ENCODE data around the gene PYROXD2.

Gene PYROXD2

DNA sequence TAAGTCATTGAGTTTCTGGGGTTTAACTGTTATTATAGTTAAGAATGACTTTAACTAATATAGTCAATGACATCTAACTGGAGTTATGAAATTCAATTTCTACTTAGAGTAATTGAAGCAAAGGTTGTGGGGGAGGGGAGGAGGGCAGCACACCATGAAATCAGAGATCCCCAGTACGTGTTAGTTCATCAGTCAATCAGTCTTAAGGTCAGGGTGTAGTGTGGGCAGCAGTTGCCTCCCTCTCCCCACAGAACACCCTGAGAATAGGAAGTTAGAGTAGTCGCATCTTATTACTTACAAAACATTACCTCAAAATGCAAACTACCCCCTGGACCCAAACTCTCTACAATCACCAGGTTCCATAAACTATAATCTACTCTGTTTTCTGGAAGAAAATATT is 38.7 kb upstream of the PYROXD2 start:
- WGBS, 2 experiments (ENCODE audit: insufficient coverage in 2 of 2): 100% methylated on average over 1 of the region's 2 CpGs; no CpG with 5 or more reads in 1 of the 2 experiments
- no peaks in the 10 kb centered on the region for H3K36me3 ChIP-seq (ENCODE audit: control insufficient read depth, insufficient read depth, low read length)
- no peaks in the 10 kb centered on the region for H3K9me3 ChIP-seq (ENCODE audit: control insufficient read depth, low read length)
- no peaks in the 10 kb centered on the region for H3K4me1 ChIP-seq (ENCODE audit: control insufficient read depth, insufficient read depth, low read length, poor library complexity, severe bottlenecking)
- H3K27ac ChIP-seq (ENCODE audit: low read depth, low read length, severe bottlenecking): no peak overlapping the region
- H3K4me3 ChIP-seq (ENCODE audit: extremely low read depth, insufficient read depth, low read length, poor library complexity, severe bottlenecking): no peak overlapping the region

DNA sequence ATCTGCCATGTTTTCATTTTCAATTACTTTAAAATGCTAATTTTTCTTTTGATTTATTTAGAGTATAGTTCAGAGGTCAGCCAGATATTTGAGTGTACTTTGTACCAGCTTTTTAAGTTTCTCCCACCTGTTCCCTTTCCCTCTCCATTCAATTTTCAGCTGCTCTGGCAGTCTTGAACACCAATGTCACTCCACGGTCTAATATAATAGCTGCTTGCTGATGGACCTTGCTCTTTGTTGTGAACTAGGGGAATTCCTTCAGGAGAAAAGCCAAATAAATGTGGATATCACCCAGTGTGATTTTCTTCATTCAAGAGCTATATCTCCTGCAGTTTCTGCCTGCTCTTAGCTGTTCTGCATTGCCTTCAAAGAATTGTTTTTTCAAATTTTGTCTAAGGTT is 35.6 kb upstream of the PYROXD2 start:
- Histone ChIP-seq H3K27ac (ENCODE audit: low read depth, low read length, severe bottlenecking) (no peak overlapping the region), H3K9me3 (ENCODE audit: control insufficient read depth, low read length) (no peaks in the 10 kb centered on the region)
- WGBS, 2 experiments (ENCODE audit: insufficient coverage in 2 of 2): 60 to 100% methylated on average over 1 of the region's 1 CpG

DNA sequence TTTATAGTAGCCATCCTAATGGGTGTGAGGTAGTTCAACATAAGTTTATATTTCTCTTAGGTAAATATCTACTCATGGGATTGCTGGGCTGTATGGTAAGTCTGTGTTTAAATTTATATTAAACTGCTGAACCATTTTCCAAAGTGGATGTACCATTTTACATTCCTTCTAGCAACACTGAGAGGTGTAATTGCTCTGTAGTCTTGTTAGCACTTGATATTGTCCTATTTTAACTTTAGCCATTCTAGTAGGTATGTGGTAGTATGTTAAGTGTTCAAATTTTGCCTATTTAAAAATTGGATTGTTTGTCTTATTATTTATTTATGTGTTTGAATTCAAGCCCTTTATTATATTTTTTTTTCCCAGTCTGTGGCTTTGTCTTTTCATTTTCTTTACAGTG is 34.3 kb upstream of the PYROXD2 start:
- no peak overlapping the region for H3K4me3 ChIP-seq (ENCODE audit: extremely low read depth, insufficient read depth, low read length, poor library complexity, severe bottlenecking)
- peaks cover 13% of the 10 kb centered on the region for H3K36me3 ChIP-seq (ENCODE audit: control insufficient read depth, insufficient read depth, low read length)
- no peaks in the 10 kb centered on the region for H3K4me1 ChIP-seq (ENCODE audit: control insufficient read depth, insufficient read depth, low read length, poor library complexity, severe bottlenecking)
- no peaks in the 10 kb centered on the region for H3K9me3 ChIP-seq (ENCODE audit: control insufficient read depth, low read length)
- H3K27ac ChIP-seq (ENCODE audit: low read depth, low read length, severe bottlenecking): no peak overlapping the region

More for the DNA sequence above, 35.6 kb upstream of the PYROXD2 start:
- H3K36me3 ChIP-seq (ENCODE audit: control insufficient read depth, insufficient read depth, low read length): peaks cover under 1% of the 10 kb centered on the region
- H3K4me1 ChIP-seq (ENCODE audit: control insufficient read depth, insufficient read depth, low read length, poor library complexity, severe bottlenecking): no peaks in the 10 kb centered on the region
- no peak overlapping the region for H3K4me3 ChIP-seq (ENCODE audit: extremely low read depth, insufficient read depth, low read length, poor library complexity, severe bottlenecking)

DNA sequence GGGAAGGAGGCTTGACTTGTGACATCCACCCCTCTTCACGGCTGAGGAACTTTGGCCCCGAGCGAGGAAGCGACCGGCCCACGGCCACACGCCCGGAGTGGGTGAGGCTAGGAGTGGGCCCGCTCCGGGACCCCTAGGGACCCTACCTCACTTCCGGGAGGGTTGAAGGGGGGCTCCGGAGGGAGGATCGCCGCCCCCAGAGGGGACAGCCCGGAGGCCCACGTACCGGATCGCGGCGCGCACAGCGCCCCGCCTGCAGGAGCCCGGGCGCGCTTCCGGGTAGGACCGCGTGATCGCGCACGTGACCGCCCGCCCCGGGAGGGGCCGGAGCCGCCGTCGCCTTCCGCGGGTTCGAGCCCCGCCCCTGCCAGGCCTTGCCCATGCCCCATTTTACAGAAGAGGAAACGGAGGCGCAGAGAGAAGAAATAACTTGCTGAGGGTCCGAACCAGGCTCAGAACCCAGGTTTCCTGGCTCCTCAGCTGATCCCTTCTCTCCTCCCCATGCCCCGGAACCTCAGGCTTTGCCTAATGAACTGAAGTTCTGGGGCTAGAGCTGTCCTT is 31.8 kb upstream of the PYROXD2 start, which contains the start of gene HPS1:
Gene HPS1 (minus strand): TSS at position 275 of the 561 bp plus-strand sequence. CDS start 3,695 bp downstream, outside the sequence.
- Histone ChIP-seq H3K27ac (ENCODE audit: low read depth, low read length, severe bottlenecking) (peak within 1 kb of the TSS; percentile 59), H3K4me3 (ENCODE audit: extremely low read depth, insufficient read depth, low read length, poor library complexity, severe bottlenecking) (peak within 1 kb of the TSS; percentile 68), H3K36me3 (ENCODE audit: control insufficient read depth, insufficient read depth, low read length) (peaks cover 34% of the 10 kb centered on the region), H3K9me3 (ENCODE audit: control insufficient read depth, low read length) (no peaks in the 10 kb centered on the region), H3K4me1 (ENCODE audit: control insufficient read depth, insufficient read depth, low read length, poor library complexity, severe bottlenecking) (no peaks in the 10 kb centered on the region)
- 2 to 4% methylated on average over 28 to 37 of the region's 47 CpGs for WGBS, 2 experiments (ENCODE audit: insufficient coverage in 2 of 2)

DNA sequence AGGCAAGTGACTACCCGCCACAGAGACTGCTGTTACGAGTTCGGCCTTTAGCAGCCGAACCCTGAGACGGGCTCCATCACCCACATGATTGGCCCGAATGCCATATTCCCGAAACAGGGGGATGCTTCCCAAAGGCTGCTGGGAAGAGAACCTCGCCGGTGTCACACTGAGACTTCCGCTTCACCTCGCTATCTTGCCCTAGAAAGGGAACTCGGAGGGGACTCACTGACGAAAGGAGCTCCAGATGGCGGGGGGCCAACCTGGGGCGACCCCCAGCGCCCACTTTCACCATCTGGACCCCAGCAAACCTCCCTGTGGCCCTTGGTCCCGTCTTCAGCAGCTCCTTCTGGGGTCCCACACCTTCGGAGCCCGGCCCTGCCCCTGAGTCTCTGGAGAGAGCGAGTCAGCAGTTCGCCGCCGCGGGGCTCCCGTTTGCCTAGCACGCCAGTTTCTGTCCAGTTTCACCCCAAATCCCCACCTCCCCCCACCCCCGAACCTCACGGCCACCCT is 31.2 kb upstream of the PYROXD2 start:
- no peaks in the 10 kb centered on the region for H3K9me3 ChIP-seq (ENCODE audit: control insufficient read depth, low read length)
- peak overlapping the region; percentile 59 for H3K27ac ChIP-seq (ENCODE audit: low read depth, low read length, severe bottlenecking)
- peaks cover 36% of the 10 kb centered on the region for H3K36me3 ChIP-seq (ENCODE audit: control insufficient read depth, insufficient read depth, low read length)
- 26 to 32% methylated on average over 15 to 17 of the region's 28 CpGs for WGBS, 2 experiments (ENCODE audit: insufficient coverage in 2 of 2)
- H3K4me3 ChIP-seq (ENCODE audit: extremely low read depth, insufficient read depth, low read length, poor library complexity, severe bottlenecking): peak overlapping the region; percentile 68
- no peaks in the 10 kb centered on the region for H3K4me1 ChIP-seq (ENCODE audit: control insufficient read depth, insufficient read depth, low read length, poor library complexity, severe bottlenecking)

DNA sequence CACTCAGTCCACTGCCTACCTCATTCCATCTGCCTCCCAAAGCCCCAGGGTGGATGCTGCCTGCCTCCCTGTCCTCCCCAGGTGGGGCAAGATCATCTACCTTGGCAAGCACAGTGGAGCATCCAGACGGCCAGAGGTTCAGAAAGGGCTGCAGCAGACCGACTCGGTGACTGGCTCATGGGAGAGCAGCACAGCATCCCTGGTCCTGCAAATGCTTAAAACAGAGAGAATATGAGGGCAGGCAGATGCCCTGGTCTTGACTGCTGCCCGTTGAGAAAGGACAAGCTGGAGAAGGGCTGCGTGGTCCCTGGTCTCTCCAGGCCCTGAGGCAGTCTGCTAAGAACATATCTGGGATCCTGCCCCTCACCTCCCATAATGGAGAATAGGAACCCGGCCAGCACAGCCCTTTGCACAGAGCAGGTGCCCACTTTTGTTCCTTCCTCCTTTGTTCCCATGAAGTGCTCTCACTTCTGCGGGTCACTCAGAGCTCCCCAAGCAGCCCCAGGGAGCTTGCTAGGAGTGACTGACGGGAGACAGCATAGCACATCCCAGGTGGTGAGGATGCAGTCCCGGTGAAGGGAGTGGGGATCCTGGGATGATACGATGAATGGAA is 30.3 kb upstream of the PYROXD2 start:
- 88 to 99% methylated on average over 5 to 7 of the region's 10 CpGs for WGBS, 2 experiments (ENCODE audit: insufficient coverage in 2 of 2)
- H3K27ac ChIP-seq (ENCODE audit: low read depth, low read length, severe bottlenecking): no peak overlapping the region
- H3K4me3 ChIP-seq (ENCODE audit: extremely low read depth, insufficient read depth, low read length, poor library complexity, severe bottlenecking): peak overlapping the region; percentile 68
- no peaks in the 10 kb centered on the region for H3K4me1 ChIP-seq (ENCODE audit: control insufficient read depth, insufficient read depth, low read length, poor library complexity, severe bottlenecking)
- H3K9me3 ChIP-seq (ENCODE audit: control insufficient read depth, low read length): no peaks in the 10 kb centered on the region
- peaks cover 39% of the 10 kb centered on the region for H3K36me3 ChIP-seq (ENCODE audit: control insufficient read depth, insufficient read depth, low read length)

DNA sequence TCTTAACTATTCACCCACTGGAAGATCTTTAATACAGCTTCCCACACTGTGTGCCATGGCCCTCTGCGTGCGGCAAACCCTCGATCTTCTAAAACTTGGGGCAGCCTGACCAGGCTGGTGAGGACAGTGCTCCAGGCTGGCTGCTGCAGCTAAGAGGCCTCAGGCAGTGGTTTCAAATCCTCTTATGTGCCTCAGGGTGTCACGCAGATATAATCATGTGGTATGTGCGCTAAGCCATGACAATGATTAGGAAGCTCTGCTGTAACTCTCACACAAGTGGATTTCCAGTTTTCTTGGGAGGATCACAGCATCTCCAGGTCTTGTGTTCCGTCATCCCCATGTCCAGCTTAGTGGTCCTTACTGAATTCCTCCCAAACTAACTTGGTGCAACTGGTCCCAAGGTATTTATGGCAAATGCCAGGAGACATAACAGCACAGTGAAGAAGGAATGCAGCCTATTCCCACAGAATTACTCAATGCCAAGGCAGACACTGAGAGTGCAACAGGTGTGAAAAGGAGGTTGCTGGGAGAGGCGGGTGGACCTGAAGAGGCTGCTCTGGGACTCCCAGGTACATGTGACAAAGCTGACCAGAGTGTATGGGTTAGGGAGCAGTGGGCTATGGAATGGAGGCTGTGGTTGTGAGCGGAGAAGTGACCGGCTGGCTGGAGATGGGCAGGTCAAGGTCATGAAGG is 29.5 kb upstream of the PYROXD2 start:
- Histone ChIP-seq H3K4me1 (ENCODE audit: control insufficient read depth, insufficient read depth, low read length, poor library complexity, severe bottlenecking) (no peaks in the 10 kb centered on the region), H3K9me3 (ENCODE audit: control insufficient read depth, low read length) (no peaks in the 10 kb centered on the region), H3K4me3 (ENCODE audit: extremely low read depth, insufficient read depth, low read length, poor library complexity, severe bottlenecking) (no peak overlapping the region), H3K36me3 (ENCODE audit: control insufficient read depth, insufficient read depth, low read length) (peaks cover 46% of the 10 kb centered on the region), H3K27ac (ENCODE audit: low read depth, low read length, severe bottlenecking) (no peak overlapping the region)
- WGBS, 2 experiments (ENCODE audit: insufficient coverage in 2 of 2): 91 to 92% methylated on average over 8 of the region's 9 CpGs

DNA sequence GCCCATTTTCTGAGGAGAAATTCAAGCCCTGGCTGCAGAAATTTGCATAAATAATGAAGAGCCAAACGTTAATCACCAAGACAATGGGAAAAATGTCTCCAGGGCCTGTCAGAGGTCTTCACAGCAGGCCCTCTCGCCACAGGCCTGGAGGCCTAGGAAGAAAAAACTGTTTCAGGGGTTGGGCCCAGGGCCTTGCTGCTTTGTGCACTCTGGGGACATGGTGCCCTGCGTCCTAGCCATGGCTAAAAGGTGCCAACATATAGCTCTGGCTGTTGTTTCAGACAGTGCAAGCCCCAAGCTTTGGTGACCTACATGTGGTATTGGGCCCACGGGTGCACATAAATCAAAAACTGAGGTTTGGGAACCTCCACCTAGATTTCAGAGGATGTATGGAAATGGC is 23.7 kb upstream of the PYROXD2 start:
- Histone ChIP-seq H3K4me3 (ENCODE audit: extremely low read depth, insufficient read depth, low read length, poor library complexity, severe bottlenecking) (no peak overlapping the region), H3K27ac (ENCODE audit: low read depth, low read length, severe bottlenecking) (no peak overlapping the region), H3K9me3 (ENCODE audit: control insufficient read depth, low read length) (no peaks in the 10 kb centered on the region), H3K36me3 (ENCODE audit: control insufficient read depth, insufficient read depth, low read length) (peaks cover 63% of the 10 kb centered on the region), H3K4me1 (ENCODE audit: control insufficient read depth, insufficient read depth, low read length, poor library complexity, severe bottlenecking) (no peaks in the 10 kb centered on the region)
- WGBS, 2 experiments (ENCODE audit: insufficient coverage in 2 of 2): 78 to 88% methylated on average over 4 of the region's 4 CpGs

DNA sequence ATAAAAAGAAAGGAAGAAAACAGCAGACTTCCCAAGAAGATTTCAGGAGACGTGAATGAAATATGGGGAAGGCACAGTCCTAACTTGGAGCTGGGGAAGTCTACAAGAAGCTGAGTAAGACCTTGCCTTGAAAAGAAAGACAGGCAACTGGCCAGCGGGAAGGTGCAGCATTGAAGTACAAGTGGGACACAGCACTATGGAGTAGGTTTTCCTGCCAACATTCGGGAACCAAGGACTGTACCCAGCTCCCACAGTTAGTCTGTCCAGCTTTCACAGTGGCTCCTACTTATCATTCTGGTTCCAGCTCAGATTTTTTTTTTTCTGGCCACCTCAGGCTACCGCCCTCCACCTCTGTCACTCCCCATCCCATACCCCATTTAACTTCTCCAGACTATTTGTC is 21.7 kb upstream of the PYROXD2 start:
- peaks cover 8% of the 10 kb centered on the region for H3K9me3 ChIP-seq (ENCODE audit: control insufficient read depth, low read length)
- H3K36me3 ChIP-seq (ENCODE audit: control insufficient read depth, insufficient read depth, low read length): peaks cover 64% of the 10 kb centered on the region
- no peak overlapping the region for H3K4me3 ChIP-seq (ENCODE audit: extremely low read depth, insufficient read depth, low read length, poor library complexity, severe bottlenecking)
- 90 to 95% methylated on average over 4 of the region's 4 CpGs for WGBS, 2 experiments (ENCODE audit: insufficient coverage in 2 of 2)
- no peak overlapping the region for H3K27ac ChIP-seq (ENCODE audit: low read depth, low read length, severe bottlenecking)
- H3K4me1 ChIP-seq (ENCODE audit: control insufficient read depth, insufficient read depth, low read length, poor library complexity, severe bottlenecking): no peaks in the 10 kb centered on the region

DNA sequence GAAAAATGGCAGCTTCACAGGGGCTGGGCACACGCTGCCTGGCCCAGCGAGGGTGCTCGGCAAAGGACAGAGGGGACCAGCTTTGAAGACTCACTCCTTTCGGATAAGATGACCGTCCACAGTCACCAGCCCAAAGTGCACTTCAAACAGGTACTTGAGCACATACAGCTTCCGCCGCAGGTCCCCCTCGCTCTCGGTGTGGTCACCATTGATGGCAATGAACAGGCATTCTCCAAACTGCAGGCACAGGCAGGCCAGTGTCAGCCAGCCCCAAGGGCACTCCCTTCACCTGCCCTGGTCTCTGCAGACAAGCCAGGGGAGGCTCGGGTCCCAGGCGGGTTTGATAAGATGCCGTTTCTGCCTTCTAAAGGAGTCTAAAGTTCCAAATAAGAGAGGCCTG is 20.2 kb upstream of the PYROXD2 start:
- Histone ChIP-seq H3K4me1 (ENCODE audit: control insufficient read depth, insufficient read depth, low read length, poor library complexity, severe bottlenecking) (no peaks in the 10 kb centered on the region), H3K9me3 (ENCODE audit: control insufficient read depth, low read length) (peaks cover 8% of the 10 kb centered on the region), H3K36me3 (ENCODE audit: control insufficient read depth, insufficient read depth, low read length) (peaks cover 75% of the 10 kb centered on the region), H3K27ac (ENCODE audit: low read depth, low read length, severe bottlenecking) (no peak overlapping the region), H3K4me3 (ENCODE audit: extremely low read depth, insufficient read depth, low read length, poor library complexity, severe bottlenecking) (no peak overlapping the region)
- WGBS, 2 experiments (ENCODE audit: insufficient coverage in 2 of 2): 94 to 96% methylated on average over 12 of the region's 12 CpGs
